Measurements from ENCODE around the gene CHSY3.

CHSY3 gene

GRCh38 chr5:130024006-130024405 is 119.7 kb downstream of the CHSY3 start:
- DNase-seq (ENCODE audit: low read depth): no peak

- DNase-seq (ENCODE audit: low read depth): no peak
Observed at GRCh38 chr5:130025511-130025910, 121.2 kb downstream of the CHSY3 start.

GRCh38 chr5:130032807-130033206 is 128.5 kb downstream of the CHSY3 start:
- DNase-seq (ENCODE audit: low read depth): no peak

- no peak for DNase-seq (ENCODE audit: low read depth)
Observed at GRCh38 chr5:130034566-130035210, 130.4 kb downstream of the CHSY3 start.

GRCh38 chr5:130035388-130035787 is 131.1 kb downstream of the CHSY3 start:
- DNase-seq (ENCODE audit: low read depth): no peak

- DNase-seq (ENCODE audit: low read depth): no peak
Observed at GRCh38 chr5:130037905-130038304, 133.6 kb downstream of the CHSY3 start.

GRCh38 chr5:130043834-130044233 is 139.6 kb downstream of the CHSY3 start:
- DNase-seq (ENCODE audit: low read depth): no peak

GRCh38 chr5:130045334-130045733 is 141.1 kb downstream of the CHSY3 start:
- no peak for DNase-seq (ENCODE audit: low read depth)

- no peak for DNase-seq (ENCODE audit: low read depth)
Observed at GRCh38 chr5:130050585-130050984, 146.3 kb downstream of the CHSY3 start.

- no peak for DNase-seq (ENCODE audit: low read depth)
Observed at GRCh38 chr5:130052752-130053151, 148.5 kb downstream of the CHSY3 start.

- no peak for DNase-seq (ENCODE audit: low read depth)
Observed at GRCh38 chr5:130055572-130055971, 151.3 kb downstream of the CHSY3 start.

GRCh38 chr5:130061746-130062145 is 157.5 kb downstream of the CHSY3 start:
- DNase-seq (ENCODE audit: low read depth): no peak

- DNase-seq (ENCODE audit: low read depth): no peak
Observed at GRCh38 chr5:130063603-130064002, 159.3 kb downstream of the CHSY3 start.

- DNase-seq (ENCODE audit: low read depth): no peak
Observed at GRCh38 chr5:130064484-130064883, 160.2 kb downstream of the CHSY3 start.

- no peak for DNase-seq (ENCODE audit: low read depth)
Observed at GRCh38 chr5:130065617-130066016, 161.4 kb downstream of the CHSY3 start.

- no peak for DNase-seq (ENCODE audit: low read depth)
Observed at GRCh38 chr5:130066644-130067043, 162.4 kb downstream of the CHSY3 start.

GRCh38 chr5:130067364-130067763 is 163.1 kb downstream of the CHSY3 start:
- DNase-seq (ENCODE audit: low read depth): no peak

GRCh38 chr5:130068101-130068500 is 163.8 kb downstream of the CHSY3 start:
- no peak for DNase-seq (ENCODE audit: low read depth)

GRCh38 chr5:130068988-130069387 is 164.7 kb downstream of the CHSY3 start:
- no peak for DNase-seq (ENCODE audit: low read depth)

- DNase-seq (ENCODE audit: low read depth): no peak
Observed at GRCh38 chr5:130074820-130075219, 170.6 kb downstream of the CHSY3 start.

GRCh38 chr5:130077007-130077406 is 172.7 kb downstream of the CHSY3 start:
- no peak for DNase-seq (ENCODE audit: low read depth)

GRCh38 chr5:130078661-130079060 is 174.4 kb downstream of the CHSY3 start:
- no peak for DNase-seq (ENCODE audit: low read depth)

GRCh38 chr5:130090569-130091270 is 186.5 kb downstream of the CHSY3 start:
- no peak for DNase-seq (ENCODE audit: low read depth)

GRCh38 chr5:130092991-130093390 is 188.7 kb downstream of the CHSY3 start:
- no peak for DNase-seq (ENCODE audit: low read depth)

All from activated T-cell treated with anti-CD3 and anti-CD28 coated beads for 48 hours (primary cell).